ENCODE data around the gene RASSF8. TPM values are rescaled to one million over a fixed set of nuclear protein-coding genes. Genes with fewer than 3 reads are reported as not detected.

Gene RASSF8
- total RNA-seq, 3 donors from 2014 or later: 42.6 to 52.1 (median 47.5) TPM

DNA sequence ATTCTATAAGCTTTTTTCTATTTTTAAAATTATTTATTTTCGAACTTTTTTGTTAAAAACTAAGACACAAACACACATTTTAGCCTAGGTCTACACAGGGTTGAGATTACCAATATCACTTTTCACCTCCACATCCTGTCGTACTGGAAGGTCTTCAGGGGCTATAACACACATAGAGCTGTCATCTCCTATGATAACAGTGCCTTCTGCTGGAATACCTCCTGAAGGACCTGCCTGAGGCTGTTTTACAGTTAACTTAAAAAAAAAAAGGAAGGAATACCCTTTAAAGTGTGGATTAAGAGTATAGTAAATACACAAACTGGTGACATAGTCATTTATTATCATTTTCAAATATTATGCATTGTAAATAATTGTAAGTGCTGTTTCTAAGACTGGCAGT lies 43.0 kb downstream of the RASSF8 start:
- no peak for DNase-seq (ENCODE audit: low spot score in 2 of 2)
- Histone ChIP-seq H3K4me1 (no peaks in the 10 kb centered on the region), H3K9me3 (peaks cover 0 to 10% of the 10 kb centered on the region in 2 donors), H3K36me3 (no peaks in the 10 kb centered on the region), H3K27me3 (no peaks in the 10 kb centered on the region), H3K4me3 (no peak overlapping the region), H3K27ac (no peak overlapping the region)
- intact Hi-C loops (cut with DNase I; ENCODE audit: low total_unique reads): no loop called here
- TF ChIP-seq, protein P1, sequence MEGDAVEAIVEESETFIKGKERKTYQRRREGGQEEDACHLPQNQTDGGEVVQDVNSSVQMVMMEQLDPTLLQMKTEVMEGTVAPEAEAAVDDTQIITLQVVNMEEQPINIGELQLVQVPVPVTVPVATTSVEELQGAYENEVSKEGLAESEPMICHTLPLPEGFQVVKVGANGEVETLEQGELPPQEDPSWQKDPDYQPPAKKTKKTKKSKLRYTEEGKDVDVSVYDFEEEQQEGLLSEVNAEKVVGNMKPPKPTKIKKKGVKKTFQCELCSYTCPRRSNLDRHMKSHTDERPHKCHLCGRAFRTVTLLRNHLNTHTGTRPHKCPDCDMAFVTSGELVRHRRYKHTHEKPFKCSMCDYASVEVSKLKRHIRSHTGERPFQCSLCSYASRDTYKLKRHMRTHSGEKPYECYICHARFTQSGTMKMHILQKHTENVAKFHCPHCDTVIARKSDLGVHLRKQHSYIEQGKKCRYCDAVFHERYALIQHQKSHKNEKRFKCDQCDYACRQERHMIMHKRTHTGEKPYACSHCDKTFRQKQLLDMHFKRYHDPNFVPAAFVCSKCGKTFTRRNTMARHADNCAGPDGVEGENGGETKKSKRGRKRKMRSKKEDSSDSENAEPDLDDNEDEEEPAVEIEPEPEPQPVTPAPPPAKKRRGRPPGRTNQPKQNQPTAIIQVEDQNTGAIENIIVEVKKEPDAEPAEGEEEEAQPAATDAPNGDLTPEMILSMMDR (IDR thresholded peaks at IDR 0.05): no peak
- TF ChIP-seq POLR2AphosphoS5 (IDR thresholded peaks at IDR 0.05): no peak
- no peak for TF ChIP-seq POLR2A (IDR thresholded peaks at IDR 0.05)

DNA sequence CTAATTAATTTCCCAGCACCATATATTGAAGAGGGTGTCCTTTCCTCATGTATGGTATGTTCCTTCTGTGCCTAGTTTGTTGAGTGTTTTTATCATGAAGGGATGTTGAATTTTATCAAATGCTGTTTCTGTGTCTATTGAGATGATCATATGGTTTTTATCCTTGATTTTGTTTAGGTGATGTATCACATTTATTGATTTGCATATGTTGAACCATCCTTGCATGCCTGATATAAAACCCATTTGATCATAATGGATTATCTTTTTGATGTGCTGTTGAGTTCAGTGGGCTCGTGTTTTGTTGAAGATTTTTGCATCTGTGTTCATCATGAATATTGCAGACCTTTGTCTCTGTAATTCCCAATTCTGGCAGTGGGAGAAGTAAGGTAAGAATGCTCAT lies 44.6 kb downstream of the RASSF8 start:
- intact Hi-C loops (cut with DNase I; ENCODE audit: low total_unique reads): no loop called here
- DNase-seq (ENCODE audit: low spot score in 2 of 2): no peak
- Histone ChIP-seq H3K36me3 (no peaks in the 10 kb centered on the region), H3K4me3 (no peak overlapping the region), H3K4me1 (no peaks in the 10 kb centered on the region), H3K9me3 (peaks cover 0 to 10% of the 10 kb centered on the region in 2 donors), H3K27me3 (no peaks in the 10 kb centered on the region), H3K27ac (no peak overlapping the region)
- TF ChIP-seq POLR2A (IDR thresholded peaks at IDR 0.05) (no peak), POLR2AphosphoS5 (IDR thresholded peaks at IDR 0.05) (no peak)
- TF ChIP-seq, protein P1 (IDR thresholded peaks at IDR 0.05): no peak

DNA sequence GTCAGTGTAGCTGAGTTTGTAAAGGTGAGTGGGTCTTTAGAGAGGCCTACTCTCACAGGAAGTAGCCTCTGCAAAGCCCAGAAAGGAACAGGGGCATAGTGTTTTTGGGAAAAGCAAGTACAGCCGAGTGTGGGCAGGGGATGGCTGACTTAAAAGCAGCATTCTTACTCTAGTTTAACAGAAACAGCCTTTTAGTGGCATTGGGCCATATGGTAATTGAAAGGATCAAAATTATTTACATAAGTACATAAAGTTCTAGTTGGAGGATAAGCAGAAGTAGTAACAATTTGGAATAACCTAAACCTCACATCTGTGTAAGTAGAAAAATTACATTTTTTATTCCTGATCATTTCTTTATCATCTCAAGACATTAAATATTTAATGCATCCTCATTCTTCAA lies 49.1 kb downstream of the RASSF8 start:
- Histone ChIP-seq H3K36me3 (no peaks in the 10 kb centered on the region), H3K27ac (no peak overlapping the region), H3K9me3 (peaks cover 0 to 7% of the 10 kb centered on the region in 2 donors), H3K4me1 (peaks cover 0 to 8% of the 10 kb centered on the region in 2 donors), H3K27me3 (no peaks in the 10 kb centered on the region), H3K4me3 (no peak overlapping the region)
- TF ChIP-seq POLR2AphosphoS5 (IDR thresholded peaks at IDR 0.05): no peak
- DNase-seq (ENCODE audit: low spot score in 2 of 2): no peak
- intact Hi-C loops (cut with DNase I; ENCODE audit: low total_unique reads): no loop called here

DNA sequence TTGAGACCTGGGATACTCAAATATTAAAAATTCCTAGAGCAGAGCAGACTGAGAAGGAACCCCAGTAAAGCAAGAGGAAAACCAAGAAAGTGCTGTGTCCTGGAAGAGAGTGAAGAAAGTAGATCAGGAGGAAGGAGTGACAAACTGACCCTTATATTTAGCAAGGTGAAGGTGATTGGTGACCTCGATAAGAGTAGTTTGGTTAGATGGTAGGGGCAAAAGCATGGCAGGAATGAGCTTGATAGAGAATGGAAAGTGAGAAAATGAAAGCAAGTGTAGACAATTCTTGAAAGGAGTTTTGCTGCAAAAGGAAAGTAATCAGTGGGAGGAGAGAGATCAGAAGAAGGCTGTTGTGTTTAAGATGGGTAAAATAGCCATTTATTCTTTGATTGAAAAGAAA lies 51.1 kb downstream of the RASSF8 start:
- peaks cover 0 to 8% of the 10 kb centered on the region in 2 donors for H3K4me1 ChIP-seq
- H3K9me3 ChIP-seq: no peaks in the 10 kb centered on the region
- no peak overlapping the region for H3K4me3 ChIP-seq
- TF ChIP-seq, protein P1 (IDR thresholded peaks at IDR 0.05): no peak
- no peak for TF ChIP-seq POLR2A (IDR thresholded peaks at IDR 0.05)
- no peak for TF ChIP-seq POLR2AphosphoS5 (IDR thresholded peaks at IDR 0.05)
- no peaks in the 10 kb centered on the region for H3K36me3 ChIP-seq
- DNase-seq (ENCODE audit: low spot score in 2 of 2): no peak
- intact Hi-C loops (cut with DNase I; ENCODE audit: low total_unique reads): no loop called here
- peak overlapping the region in 1 of 2 donors; percentile 10 for H3K27ac ChIP-seq
- no peaks in the 10 kb centered on the region for H3K27me3 ChIP-seq

DNA sequence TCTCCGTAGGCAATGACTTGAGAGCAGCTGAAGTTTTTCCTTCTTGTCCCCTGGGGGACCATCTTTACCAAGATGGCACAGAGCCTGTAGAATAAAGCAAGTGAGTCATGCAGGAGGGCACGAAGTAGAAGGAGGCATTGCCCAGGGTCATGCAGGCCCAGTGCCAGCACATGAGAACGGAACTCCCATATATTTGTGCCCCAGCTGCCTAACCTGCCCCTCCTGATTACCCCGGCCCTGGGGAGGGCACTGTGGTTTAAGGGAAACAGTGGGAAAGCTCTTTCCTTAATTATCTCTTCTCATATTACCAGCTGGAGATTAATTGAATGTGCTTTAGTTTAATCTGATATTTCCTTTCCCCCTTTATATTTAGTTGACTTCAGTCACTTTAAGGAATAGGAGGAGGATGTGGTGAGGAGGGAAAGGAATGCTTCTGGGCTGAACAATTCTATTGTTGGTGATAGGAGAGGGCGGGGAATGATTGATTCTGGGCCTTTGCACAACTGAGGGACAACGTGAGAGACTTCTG lies 51.9 kb downstream of the RASSF8 start:
- intact Hi-C loops (cut with DNase I; ENCODE audit: low total_unique reads): no loop called here
- peaks cover 0 to 8% of the 10 kb centered on the region in 2 donors for H3K4me1 ChIP-seq
- no peak for DNase-seq (ENCODE audit: low spot score in 2 of 2)
- H3K4me3 ChIP-seq: no peak overlapping the region
- H3K27ac ChIP-seq: peak overlapping the region; percentile 58 to 81
- no peaks in the 10 kb centered on the region for H3K27me3 ChIP-seq
- H3K36me3 ChIP-seq: no peaks in the 10 kb centered on the region
- no peaks in the 10 kb centered on the region for H3K9me3 ChIP-seq
- TF ChIP-seq POLR2A (IDR thresholded peaks at IDR 0.05) (no peak), POLR2AphosphoS5 (IDR thresholded peaks at IDR 0.05) (no peak)
- TF ChIP-seq, protein P1 (IDR thresholded peaks at IDR 0.05): no peak

DNA sequence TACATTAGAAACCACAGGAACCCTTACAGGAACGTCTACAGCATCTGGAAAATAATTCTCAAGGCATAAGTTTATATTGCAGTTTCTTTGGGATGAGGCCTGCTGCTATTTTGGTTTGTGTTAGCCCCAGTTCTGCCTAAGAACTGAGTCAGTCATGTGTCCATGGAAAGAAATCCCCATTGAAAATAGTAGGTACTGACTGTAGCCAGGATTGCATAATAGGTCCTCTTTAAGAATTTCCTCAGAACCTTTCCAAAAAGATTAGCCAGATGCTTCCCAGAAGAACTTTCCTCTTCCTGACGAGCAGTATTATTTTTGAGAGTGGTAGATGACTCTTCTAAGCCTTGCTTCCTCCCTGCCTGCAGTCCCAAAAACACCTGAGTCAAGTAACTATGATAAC lies 52.6 kb downstream of the RASSF8 start:
- no peak for DNase-seq (ENCODE audit: low spot score in 2 of 2)
- TF ChIP-seq POLR2A (IDR thresholded peaks at IDR 0.05) (no peak), POLR2AphosphoS5 (IDR thresholded peaks at IDR 0.05) (peak in 1 of 3 donors; percentile 46)

More for the DNA sequence above, 52.6 kb downstream of the RASSF8 start:
- intact Hi-C loops (cut with DNase I; ENCODE audit: low total_unique reads): no loop called here
- H3K4me1 ChIP-seq: peaks cover 0 to 8% of the 10 kb centered on the region in 2 donors
- H3K4me3 ChIP-seq: no peak overlapping the region
- peak overlapping the region; percentile 58 to 81 for H3K27ac ChIP-seq
- no peaks in the 10 kb centered on the region for H3K36me3 ChIP-seq
- H3K27me3 ChIP-seq: no peaks in the 10 kb centered on the region
- no peaks in the 10 kb centered on the region for H3K9me3 ChIP-seq
